ENCODE data around the gene DPF3.

DPF3 gene

GRCh38 chr14:72800296-72800695, 93.6 kb downstream of the DPF3 start:
- no peak for DNase-seq (ENCODE audit: low read depth)

- DNase-seq (ENCODE audit: low read depth) = no peak
These were observed 97.0 kb downstream of the DPF3 start for GRCh38 chr14:72796935-72797334.

- no peak for DNase-seq (ENCODE audit: low read depth)
These were observed 100.6 kb downstream of the DPF3 start for GRCh38 chr14:72793156-72793939.

- DNase-seq (ENCODE audit: low read depth) = no peak
These were observed 101.7 kb downstream of the DPF3 start for GRCh38 chr14:72792051-72792788.

- no peak for DNase-seq (ENCODE audit: low read depth)
These were observed 102.9 kb downstream of the DPF3 start for GRCh38 chr14:72790887-72791566.

GRCh38 chr14:72788972-72789728, 104.8 kb downstream of the DPF3 start:
- DNase-seq (ENCODE audit: low read depth) = no peak

- no peak for DNase-seq (ENCODE audit: low read depth)
These were observed 105.6 kb downstream of the DPF3 start for GRCh38 chr14:72788255-72788654.

GRCh38 chr14:72787841-72788240, 106.1 kb downstream of the DPF3 start:
- no peak for DNase-seq (ENCODE audit: low read depth)

GRCh38 chr14:72786378-72787350, 107.2 kb downstream of the DPF3 start:
- no peak for DNase-seq (ENCODE audit: low read depth)

- no peak for DNase-seq (ENCODE audit: low read depth)
These were observed 110.2 kb downstream of the DPF3 start for GRCh38 chr14:72783741-72784140.

- DNase-seq (ENCODE audit: low read depth) = no peak
These were observed 111.1 kb downstream of the DPF3 start for GRCh38 chr14:72782817-72783216.

GRCh38 chr14:72781561-72782508, 112.1 kb downstream of the DPF3 start:
- no peak for DNase-seq (ENCODE audit: low read depth)

- DNase-seq (ENCODE audit: low read depth) = no peak
These were observed 113.2 kb downstream of the DPF3 start for GRCh38 chr14:72780751-72781150.

- no peak for DNase-seq (ENCODE audit: low read depth)
These were observed 114.2 kb downstream of the DPF3 start for GRCh38 chr14:72779679-72780078.

- DNase-seq (ENCODE audit: low read depth) = no peak
These were observed 116.3 kb downstream of the DPF3 start for GRCh38 chr14:72777636-72778035.

- no peak for DNase-seq (ENCODE audit: low read depth)
These were observed 117.1 kb downstream of the DPF3 start for GRCh38 chr14:72776701-72777261.

- DNase-seq (ENCODE audit: low read depth) = no peak
These were observed 117.9 kb downstream of the DPF3 start for GRCh38 chr14:72775923-72776554.

- no peak for DNase-seq (ENCODE audit: low read depth)
These were observed 118.8 kb downstream of the DPF3 start for GRCh38 chr14:72774894-72775620.
